HG02798 (cell line): ENCODE data around the gene ATOH7.
"Not testable (repeated sequence)": the region's sequence is repeated elsewhere in the genome, so short reads cannot be mapped to it uniquely, and the experiment has no call there.

Experiments
- ATAC-seq: cut with Tn5 transposase; IDR thresholded peaks from one replicate; pipeline ENCODE4 v1.9.1; 2021; ENCODE audit warnings: mild to moderate bottlenecking; ENCODE audit not compliant: unreplicated experiment, poor library complexity

Gene ATOH7

DNA sequence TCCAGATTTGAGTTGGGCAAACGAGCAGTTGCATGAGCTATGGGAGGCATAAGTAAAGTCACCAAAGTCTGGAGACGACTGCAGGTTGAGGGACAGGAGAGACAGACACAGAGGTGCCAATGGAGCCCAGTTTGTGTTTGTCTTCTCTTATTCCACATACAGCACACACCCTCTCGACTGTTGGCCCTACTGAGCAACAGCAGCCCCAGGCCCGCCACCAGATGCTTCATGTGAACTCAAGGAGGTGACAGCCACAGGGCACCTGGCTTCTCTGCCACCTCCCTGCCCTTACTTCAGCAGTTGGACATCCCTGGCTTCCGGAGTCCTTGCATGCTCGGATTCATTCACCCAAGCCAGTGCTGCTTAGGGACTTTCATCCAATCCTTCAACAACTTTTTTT, 6.5 kb upstream of the ATOH7 start:
- no peak for ATAC-seq

GRCh38 chr10:68237173-68237572, 5.3 kb upstream of the ATOH7 start:
- no peak for ATAC-seq

DNA sequence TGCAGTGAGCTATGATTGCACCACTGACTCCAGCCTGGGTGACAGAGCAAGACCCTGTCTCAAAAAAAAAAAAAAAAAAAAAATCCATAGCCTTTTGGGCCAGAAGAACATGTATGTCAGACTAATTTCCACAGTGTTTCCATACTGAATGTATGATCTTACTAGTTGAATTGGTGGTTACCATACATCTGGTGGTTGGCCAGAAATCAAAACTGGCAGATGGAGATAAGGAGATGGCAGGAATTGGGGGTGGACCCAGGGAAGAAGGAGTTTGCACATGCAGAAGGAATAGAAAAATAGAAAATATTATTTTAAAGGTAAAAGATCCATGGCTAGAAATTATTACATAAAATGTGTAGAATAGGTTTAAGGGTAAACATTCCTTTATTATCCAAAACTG, 3.7 kb upstream of the ATOH7 start:
- ATAC-seq, result no peak

DNA sequence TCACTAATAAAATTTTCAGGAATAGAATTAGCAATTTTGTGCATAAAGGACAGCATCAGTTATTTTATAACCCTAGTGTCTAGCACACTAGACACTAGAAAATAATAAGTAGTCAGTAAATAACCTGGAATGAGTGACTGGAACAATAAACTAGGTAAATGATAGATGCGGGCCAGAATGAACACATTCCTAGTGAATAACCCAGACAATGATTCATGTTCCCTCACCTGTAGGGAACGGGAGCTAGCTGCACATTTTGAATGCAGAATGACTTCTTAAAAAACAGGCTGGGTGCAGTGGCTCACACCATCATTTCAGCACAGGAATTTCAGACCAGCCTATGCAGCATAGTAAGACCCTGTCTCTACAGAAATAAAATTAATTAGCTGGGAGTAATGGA, 3.2 kb upstream of the ATOH7 start:
- no peak for ATAC-seq

- ATAC-seq, result no peak
These were observed 1.1 kb upstream of the ATOH7 start for GRCh38 chr10:68233046-68233445.

- peak; percentile 94 for ATAC-seq
These were observed 652 bp downstream of the ATOH7 start for GRCh38 chr10:68231106-68231816.

DNA sequence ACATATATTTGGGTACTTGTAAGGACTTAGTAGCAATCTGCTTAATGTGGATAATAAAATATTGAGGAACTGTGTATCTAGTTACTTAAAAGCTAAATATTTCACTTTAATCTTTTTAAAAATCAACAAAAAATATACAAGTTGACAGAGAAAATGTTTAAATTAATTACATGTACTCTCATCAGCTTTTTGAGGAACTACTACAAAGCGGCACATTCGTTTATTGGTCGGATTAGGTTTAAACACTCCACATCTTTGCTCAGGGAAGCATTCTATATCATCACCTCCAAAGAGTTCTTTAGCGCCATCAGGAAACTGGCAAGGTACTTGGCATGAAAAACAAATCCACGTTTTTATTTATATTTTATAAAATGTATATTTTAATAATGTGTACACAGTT, 1.6 kb downstream of the ATOH7 start:
- no peak for ATAC-seq

GRCh38 chr10:68224810-68225209, 7.1 kb downstream of the ATOH7 start:
- ATAC-seq, result no peak

DNA sequence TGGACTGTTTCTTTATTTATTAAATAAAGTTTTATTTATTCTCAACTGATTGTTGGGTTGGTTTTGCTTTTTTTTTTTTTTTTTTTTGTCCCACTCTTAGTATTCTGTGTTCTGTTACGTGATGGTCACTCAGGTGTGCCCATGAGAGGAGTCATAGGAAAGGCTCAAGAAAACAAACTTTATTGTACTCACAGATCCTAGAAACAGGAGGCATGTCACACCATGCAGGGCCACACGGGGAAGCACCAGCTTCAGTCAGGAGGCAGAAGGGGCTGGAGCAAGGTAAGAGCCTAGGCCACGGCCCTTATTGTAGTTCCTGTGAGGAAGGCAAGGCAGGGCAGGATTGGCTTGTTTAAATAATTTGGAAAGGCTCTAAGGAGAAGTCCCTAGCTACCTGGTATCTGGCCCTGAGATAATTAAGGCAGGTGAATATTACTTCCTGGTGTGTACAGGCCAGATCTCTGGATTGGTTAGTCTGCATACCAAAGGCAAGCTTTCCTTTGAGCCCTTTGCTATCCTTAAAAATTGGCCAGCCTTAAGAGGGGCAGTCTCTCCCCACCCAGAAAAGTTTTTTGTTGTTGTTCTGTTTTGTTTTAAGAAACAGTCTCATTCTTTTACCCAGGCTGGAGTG, 8.3 kb downstream of the ATOH7 start:
- ATAC-seq, result no peak

DNA sequence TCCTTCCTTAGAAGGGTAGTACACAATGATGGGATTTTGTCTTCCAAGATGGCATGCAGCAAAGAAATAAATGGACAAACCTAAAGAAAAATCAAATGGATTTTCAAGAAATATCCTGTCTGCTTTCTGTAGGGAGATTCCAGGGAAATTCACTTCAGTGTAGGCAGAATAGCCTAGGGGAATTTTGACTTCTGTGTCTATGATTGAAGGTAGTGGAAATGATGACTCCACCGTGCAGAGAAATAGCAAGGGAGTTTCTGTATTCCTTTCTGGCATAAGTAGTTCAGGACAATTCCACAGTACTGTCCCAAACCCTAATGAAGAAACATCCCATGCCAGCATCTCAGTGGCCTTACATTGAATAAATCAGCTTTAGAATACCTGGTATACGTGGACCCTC, 9.5 kb downstream of the ATOH7 start:
- no peak for ATAC-seq

- no peak for ATAC-seq
These were observed 10.7 kb downstream of the ATOH7 start for GRCh38 chr10:68221196-68221595.

- ATAC-seq, result no peak
These were observed 13.1 kb downstream of the ATOH7 start for GRCh38 chr10:68218786-68219185.

DNA sequence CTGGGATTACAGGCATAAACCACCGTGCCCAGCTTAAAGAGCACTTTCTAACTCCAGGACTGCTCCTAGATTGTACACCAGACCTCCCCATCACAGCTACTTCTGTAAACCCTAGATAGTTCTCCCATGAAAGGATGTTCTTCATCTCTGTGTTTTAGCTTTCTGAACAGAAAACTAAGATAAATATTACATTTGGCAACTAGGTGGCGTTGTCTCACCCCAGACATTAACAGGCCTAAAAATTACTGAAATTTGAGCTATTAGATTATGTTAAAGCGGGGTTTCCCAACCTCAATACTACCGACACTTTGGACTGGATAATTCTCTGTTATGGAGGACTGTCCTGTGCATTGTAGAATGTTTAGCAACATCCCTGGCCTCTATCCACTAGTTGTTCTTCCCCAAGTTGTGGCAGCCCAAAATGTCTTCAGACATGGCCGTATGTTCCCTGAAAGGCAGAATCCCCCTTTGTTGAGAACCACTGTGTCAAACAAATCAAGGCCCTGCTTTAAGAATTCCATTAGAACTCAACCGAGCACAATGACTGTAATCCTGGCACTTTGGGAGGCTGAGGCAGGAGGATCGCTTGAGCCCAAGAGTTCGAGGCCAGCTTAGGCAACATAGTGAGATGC, 19.1 kb downstream of the ATOH7 start:
- ATAC-seq, result no peak

- ATAC-seq, result no peak
These were observed 20.2 kb downstream of the ATOH7 start for GRCh38 chr10:68211669-68212068.

DNA sequence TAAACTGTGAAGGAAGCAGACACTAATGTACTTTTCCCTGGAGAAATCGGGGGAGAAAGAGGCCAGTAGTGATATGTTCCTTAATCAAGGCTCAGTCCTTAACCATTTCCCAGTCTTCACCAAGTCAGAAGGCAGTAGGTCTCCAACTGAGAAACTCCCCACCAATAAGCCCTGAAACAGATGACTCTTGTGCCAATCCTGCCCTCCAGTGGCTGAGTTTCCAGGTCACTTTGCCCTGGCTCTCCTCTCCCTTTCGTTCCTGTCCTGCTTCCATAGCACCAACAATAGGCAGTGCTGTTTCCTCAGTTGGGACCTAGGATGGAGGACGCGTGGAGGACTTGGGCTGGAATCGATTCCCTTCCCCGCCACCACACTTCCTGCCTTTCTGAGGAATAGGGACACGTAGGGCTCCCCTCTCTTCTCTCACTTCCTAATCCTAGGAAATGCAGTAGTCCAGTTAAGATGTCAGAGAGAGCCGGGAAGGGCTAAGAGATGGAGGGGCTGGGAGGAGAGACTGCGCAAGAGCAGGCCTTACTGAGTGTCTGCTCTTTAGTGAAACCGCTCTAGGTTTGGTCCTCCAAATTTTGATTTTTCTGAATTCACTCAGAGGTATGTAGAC, 23.4 kb downstream of the ATOH7 start:
- ATAC-seq, result no peak

DNA sequence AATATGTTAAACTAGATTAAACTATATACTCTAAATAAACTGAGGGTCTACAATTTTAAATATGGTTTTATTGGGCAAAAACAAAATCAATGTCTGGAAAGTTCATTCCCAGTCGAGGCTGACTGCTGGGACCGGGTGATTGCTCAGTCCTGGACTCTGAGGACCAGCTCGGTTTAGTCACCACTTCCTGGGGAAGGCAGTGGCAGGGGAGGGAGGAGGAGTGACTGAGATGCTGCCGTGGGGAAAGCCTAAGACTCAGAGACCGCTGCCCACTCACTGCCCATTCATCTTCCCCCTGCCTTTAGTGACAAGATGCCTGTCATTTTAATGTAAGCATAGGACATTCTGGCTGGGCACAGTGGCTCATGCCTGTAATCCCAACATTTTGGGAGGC, 29.0 kb downstream of the ATOH7 start:
- no peak for ATAC-seq

DNA sequence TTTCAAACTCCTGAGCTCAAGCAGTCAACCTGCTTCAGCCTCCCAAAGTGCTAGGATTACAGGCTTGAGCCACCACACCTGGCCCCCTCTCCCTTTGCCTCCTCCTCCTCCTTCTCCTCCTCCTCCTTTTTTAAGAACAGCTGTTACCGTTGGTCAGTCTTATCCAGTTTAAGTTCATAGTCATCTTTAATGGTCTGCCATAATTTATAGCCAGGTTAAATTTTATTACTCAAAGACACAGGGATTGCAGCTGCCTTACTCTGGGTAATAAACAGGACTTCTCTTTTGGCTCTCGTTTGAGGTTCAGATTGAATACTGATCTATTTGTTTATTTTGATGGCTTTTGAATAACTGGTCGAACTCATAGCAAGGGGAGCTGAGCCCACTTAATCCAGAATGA, 35.2 kb downstream of the ATOH7 start:
- ATAC-seq, result no peak

- not testable (repeated sequence) for ATAC-seq
These were observed 36.1 kb downstream of the ATOH7 start for GRCh38 chr10:68195776-68196175.

- ATAC-seq, result no peak
These were observed 37.6 kb downstream of the ATOH7 start for GRCh38 chr10:68194290-68194689.

DNA sequence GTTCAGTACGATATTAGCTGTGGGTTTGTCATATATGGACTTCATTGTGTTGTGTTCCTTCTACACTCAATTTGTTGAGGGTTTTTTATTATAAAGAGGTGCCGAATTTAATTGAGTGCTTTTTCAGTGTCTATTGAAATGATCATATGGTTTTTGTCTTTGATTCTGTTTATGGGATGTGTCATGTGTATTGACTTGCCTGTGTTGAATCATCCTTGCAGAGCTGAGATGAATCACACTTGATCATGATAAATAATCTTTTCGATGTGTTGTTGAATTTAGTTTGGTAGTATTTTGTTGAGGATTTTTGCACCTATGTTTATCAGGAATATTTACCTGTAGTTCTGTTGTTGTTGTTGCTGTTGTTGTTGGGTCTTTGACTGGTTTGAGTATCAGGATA, 39.8 kb downstream of the ATOH7 start:
- ATAC-seq, result no peak

DNA sequence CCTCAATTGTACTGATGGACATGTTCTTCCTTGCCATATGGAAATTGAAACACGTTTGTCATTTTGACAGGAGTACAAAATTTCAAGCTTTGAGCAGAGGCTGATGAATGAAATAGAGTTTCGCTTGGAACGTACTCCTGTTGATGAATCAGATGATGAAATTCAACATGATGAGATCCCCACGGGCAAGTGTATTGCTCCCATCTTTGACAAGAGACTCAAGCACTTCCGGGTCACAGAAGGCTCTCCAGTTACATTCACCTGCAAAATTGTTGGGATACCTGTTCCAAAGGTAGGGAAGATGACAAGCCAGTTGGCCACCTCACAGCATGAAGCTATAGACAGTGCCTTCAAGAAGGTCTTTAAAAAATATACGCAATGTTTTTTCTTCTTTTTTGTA, 43.1 kb downstream of the ATOH7 start:
- ATAC-seq, result no peak
